Thoracic aorta (tissue), 2 donors: ENCODE results near the gene FAM98B. TPM values are rescaled to one million over a fixed set of nuclear protein-coding genes. Genes with fewer than 3 reads are reported as not detected.

Source experiments
- ATAC-seq: fragments of 150-250 bp; one replicate; pipeline ENCODE4 v1.8.0; 2017; ENCODE audit warnings: low read depth; ENCODE audit not compliant: insufficient number of reproducible peaks, low FRiP score
- DNase-seq: peaks from one replicate; pipeline ENCODE4 v3.0.0-alpha.2; 2020; ENCODE audit warnings: low spot score
- H3K27ac ChIP-seq, 2 donors: fragments of 200-600 bp; sonication (generic); 1 replicate in 1 of 2; 2 replicates in 1 of 2; pipeline ENCODE4 v1.5.1; 2016; ENCODE audit warnings: mild to moderate bottlenecking in 2 of 2, moderate library complexity in 2 of 2
- H3K27me3 ChIP-seq: fragments of 200-600 bp; sonication (generic); replicated peaks from 2 replicates; pipeline ENCODE4 v1.6.0; 2016; ENCODE audit warnings: mild to moderate bottlenecking; ENCODE audit not compliant: insufficient read depth
- H3K36me3 ChIP-seq: fragments of 200-600 bp; sonication (generic); one replicate; pipeline ENCODE4 v1.5.1; 2016
- H3K4me1 ChIP-seq, 2 donors: fragments of 200-600 bp; sonication (generic); 1 replicate in 1 of 2; 2 replicates in 1 of 2; pipeline versions ENCODE4 v1.5.1 to v1.6.0; 2016; ENCODE audit warnings: low read depth in 2 of 2, mild to moderate bottlenecking in 1 of 2; ENCODE audit not compliant: control insufficient read depth in 1 of 2
- H3K4me3 ChIP-seq: fragments of 200-600 bp; sonication (generic); 2 replicates; pipeline ENCODE4 v1.5.1; 2016; ENCODE audit warnings: mild to moderate bottlenecking
- H3K9me3 ChIP-seq: fragments of 200-600 bp; sonication (generic); 2 replicates; pipeline ENCODE4 v1.5.1; 2016
- CTCF ChIP-seq: fragments of 200-600 bp; sonication (generic); IDR thresholded peaks from one replicate; pipeline ENCODE4 v1.5.1; 2019; ENCODE audit warnings: antibody characterized with exemption
- total RNA-seq, 2 donors: library from RNA; depleted of rRNA; stranded (reverse); fragments of >200 nt; gene quantifications; one replicate each; pipeline versions ENCODE4 v1.1.0 to v1.2.3, GENCODE V29; 2016

The FAM98B gene
- total RNA-seq, 2 donors from 2014 or later = 8.0 to 14.0 TPM

GRCh38 chr15:38441130-38441519 lies 12.8 kb upstream of the FAM98B start:
- Histone ChIP-seq H3K4me3 (no peak overlapping the region), H3K4me1 (no peaks in the 10 kb centered on the region), H3K27me3 (no peaks in the 10 kb centered on the region), H3K36me3 (no peaks in the 10 kb centered on the region), H3K27ac (no peak overlapping the region), H3K9me3 (no peaks in the 10 kb centered on the region)
- ATAC-seq (no peak), DNase-seq (no peak)
- TF ChIP-seq CTCF = no peak

- Histone ChIP-seq H3K4me1 (peaks cover 15 to 24% of the 10 kb centered on the region in 2 donors), H3K9me3 (no peaks in the 10 kb centered on the region), H3K36me3 (no peaks in the 10 kb centered on the region), H3K27me3 (no peaks in the 10 kb centered on the region), H3K4me3 (peak overlapping the region; percentile 86), H3K27ac (peak overlapping the region; percentile 83 to 92)
- DNase-seq (no peak), ATAC-seq (no peak)
- TF ChIP-seq CTCF = no peak
Observed at GRCh38 chr15:38454696-38455090, 766 bp downstream of the FAM98B start.

GRCh38 chr15:38455092-38455491 lies 1.2 kb downstream of the FAM98B start:
- no peaks in the 10 kb centered on the region for H3K9me3 ChIP-seq
- peak overlapping the region; percentile 86 for H3K4me3 ChIP-seq
- DNase-seq (no peak), ATAC-seq (no peak)
- H3K27ac ChIP-seq = no peak overlapping the region
- no peak for TF ChIP-seq CTCF
- no peaks in the 10 kb centered on the region for H3K36me3 ChIP-seq
- no peaks in the 10 kb centered on the region for H3K27me3 ChIP-seq
- H3K4me1 ChIP-seq = peaks cover 15 to 24% of the 10 kb centered on the region in 2 donors

GRCh38 chr15:38458646-38459045 lies 4.7 kb downstream of the FAM98B start:
- no peak for ATAC-seq
- H3K9me3 ChIP-seq = no peaks in the 10 kb centered on the region
- no peak for DNase-seq
- H3K4me1 ChIP-seq = peaks cover 11 to 24% of the 10 kb centered on the region in 2 donors
- no peak for TF ChIP-seq CTCF
- H3K4me3 ChIP-seq = no peak overlapping the region
- no peak overlapping the region for H3K27ac ChIP-seq
- no peaks in the 10 kb centered on the region for H3K27me3 ChIP-seq
- H3K36me3 ChIP-seq = no peaks in the 10 kb centered on the region

DNA sequence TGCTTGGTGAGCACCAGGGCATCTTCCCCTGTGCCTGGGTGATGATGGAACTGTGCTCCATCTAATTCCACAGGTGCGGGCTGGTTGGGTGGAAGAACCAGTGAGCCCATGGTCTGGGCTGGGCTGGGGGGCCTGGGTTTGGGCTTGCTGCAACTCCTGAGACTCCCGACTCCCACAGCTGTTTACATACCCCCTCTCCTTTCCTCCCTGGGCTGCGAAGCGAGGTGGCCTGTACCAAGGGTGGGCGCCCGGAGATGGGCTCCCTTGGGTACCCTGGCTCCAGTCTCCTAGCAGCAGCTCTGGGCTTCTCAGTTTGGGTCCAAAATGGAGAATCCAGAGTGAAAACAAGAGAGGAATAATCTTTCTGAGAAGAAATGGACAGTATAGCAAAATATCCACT lies 5.6 kb downstream of the FAM98B start:
- no peak for ATAC-seq
- no peak overlapping the region for H3K4me3 ChIP-seq
- no peak for TF ChIP-seq CTCF

More for the DNA sequence above, 5.6 kb downstream of the FAM98B start:
- no peaks in the 10 kb centered on the region for H3K36me3 ChIP-seq
- H3K27ac ChIP-seq = no peak overlapping the region
- no peak for DNase-seq
- no peaks in the 10 kb centered on the region for H3K9me3 ChIP-seq
- peaks cover 11 to 24% of the 10 kb centered on the region in 2 donors for H3K4me1 ChIP-seq
- no peaks in the 10 kb centered on the region for H3K27me3 ChIP-seq
